Measurements from ENCODE around the gene SPECC1.

GRCh38 chr17:20197272-20197926 lies 188.2 kb downstream of the SPECC1 start:
- TF ChIP-seq POLR2A (IDR thresholded peaks at IDR 0.05; ENCODE audit: low read depth, low read length) (no peak), CTCF (conservative IDR thresholded peaks at IDR 0.05; ENCODE audit: low read depth, low read length) (no peak)

All from IMR-90 (cell line).